NT2/D1 (cell line): ENCODE measurements around the gene GATB.

Experiments used
- YY1 ChIP-seq: IDR thresholded peaks from 2 replicates; pipeline ENCODE4 v1.6.1; 2011; ENCODE audit not compliant: insufficient read length, insufficient read depth
- ZNF274 ChIP-seq: IDR thresholded peaks from 2 replicates; pipeline ENCODE4 v1.6.1; 2011; ENCODE audit warnings: mild to moderate bottlenecking, low read depth, low read length

DNA sequence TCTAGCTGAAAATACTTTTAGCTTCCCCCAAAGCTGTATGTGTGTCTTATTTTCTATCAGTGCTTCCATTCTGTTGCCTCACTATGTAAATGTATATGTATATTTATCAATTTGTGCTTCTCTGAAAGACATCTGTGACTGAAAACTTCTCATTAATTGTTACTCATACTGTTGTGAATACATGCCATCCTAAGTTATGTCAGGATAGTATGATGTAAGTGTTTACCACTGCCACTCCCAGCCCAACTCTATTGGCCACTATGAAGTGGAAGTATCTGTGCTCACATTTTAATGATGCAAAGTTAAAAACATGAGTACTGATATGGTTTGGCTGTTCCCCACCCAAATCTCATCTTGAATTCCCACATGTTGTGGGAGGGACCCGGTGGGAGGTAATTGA is 24.4 kb downstream of the GATB start:
- TF ChIP-seq YY1 (no peak), ZNF274 (no peak)
